WI38 (cell line): ENCODE results near the gene SMAP1.
A peak's percentile ranks its signal among the peaks of the same experiment; 100 is the strongest.

Experiments
- H3K4me3 ChIP-seq: 2 replicates; pipeline ENCODE4 v1.5.1; 2011; ENCODE audit warnings: low read depth, mild to moderate bottlenecking, control low read depth, low read length
- TF ChIP-seq, protein P1 (sequence below): IDR thresholded peaks from 2 replicates; pipeline ENCODE4 v1.5.1; 2012; ENCODE audit warnings: low read depth, mild to moderate bottlenecking, control low read depth, low read length

The SMAP1 gene

DNA sequence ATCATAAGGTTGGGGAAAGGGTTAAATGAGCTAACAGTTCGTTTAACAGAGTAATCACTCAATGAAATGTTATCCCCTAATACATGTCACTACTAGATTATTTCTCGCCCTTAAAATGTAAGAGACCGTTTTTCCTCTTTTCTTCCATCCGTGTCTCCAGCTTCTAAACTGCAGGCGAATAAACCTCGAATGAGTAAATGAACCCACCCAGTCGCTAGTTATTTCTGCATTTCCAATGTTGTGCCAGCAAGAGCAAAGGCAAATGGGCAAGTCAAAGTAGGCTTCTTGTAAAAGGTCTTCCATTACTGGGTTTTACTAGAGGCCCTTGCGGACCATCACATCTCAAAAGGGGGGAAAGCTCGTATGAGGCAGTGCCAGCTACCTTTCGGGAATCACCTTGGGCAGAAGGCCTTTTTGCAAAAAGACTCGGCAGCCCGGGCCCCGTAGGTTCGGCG is 400 bp upstream of the SMAP1 start:
- peak overlapping the region; percentile 85 for H3K4me3 ChIP-seq

DNA sequence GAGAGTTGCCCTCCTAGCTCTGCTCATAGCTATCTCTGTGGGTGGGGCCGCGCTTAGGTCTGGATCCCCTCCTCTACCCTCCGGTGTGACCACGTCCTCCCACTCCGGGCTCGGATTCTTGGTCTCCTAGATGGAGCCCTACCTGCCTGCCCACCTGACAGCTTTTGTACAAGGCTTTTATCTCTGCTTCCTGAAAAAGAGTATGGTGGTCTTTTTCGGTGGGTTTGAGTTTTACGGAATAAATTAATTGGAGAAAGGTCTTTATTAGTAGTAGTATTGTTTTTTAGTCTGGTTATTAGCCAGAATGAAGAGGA is 773 bp downstream of the SMAP1 start:
- H3K4me3 ChIP-seq = peak overlapping the region; percentile 85
- TF ChIP-seq, protein P1, sequence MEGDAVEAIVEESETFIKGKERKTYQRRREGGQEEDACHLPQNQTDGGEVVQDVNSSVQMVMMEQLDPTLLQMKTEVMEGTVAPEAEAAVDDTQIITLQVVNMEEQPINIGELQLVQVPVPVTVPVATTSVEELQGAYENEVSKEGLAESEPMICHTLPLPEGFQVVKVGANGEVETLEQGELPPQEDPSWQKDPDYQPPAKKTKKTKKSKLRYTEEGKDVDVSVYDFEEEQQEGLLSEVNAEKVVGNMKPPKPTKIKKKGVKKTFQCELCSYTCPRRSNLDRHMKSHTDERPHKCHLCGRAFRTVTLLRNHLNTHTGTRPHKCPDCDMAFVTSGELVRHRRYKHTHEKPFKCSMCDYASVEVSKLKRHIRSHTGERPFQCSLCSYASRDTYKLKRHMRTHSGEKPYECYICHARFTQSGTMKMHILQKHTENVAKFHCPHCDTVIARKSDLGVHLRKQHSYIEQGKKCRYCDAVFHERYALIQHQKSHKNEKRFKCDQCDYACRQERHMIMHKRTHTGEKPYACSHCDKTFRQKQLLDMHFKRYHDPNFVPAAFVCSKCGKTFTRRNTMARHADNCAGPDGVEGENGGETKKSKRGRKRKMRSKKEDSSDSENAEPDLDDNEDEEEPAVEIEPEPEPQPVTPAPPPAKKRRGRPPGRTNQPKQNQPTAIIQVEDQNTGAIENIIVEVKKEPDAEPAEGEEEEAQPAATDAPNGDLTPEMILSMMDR = no peak

More for the DNA sequence above, 400 bp upstream of the SMAP1 start:
- TF ChIP-seq, protein P1 = no peak

DNA sequence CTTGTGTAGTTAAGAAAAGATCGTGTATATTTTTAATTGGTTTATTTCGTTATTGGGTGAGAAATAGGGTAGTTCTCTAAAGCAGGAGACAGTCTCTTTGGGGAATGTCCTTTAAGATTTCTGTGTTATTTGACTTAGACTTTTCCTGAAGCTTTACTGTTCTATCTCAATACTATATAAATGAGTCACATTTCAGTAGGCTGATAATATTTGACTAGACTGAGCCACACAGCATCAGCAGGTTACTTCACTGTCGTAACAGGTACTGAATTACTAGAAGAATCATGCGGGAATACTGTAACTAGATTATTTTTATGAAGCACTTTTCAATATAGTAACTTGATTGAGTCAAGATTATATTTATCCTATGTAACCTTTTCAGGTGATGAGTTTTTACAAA is 1.4 kb downstream of the SMAP1 start:
- TF ChIP-seq, protein P1 = no peak
- H3K4me3 ChIP-seq = peak overlapping the region; percentile 85

DNA sequence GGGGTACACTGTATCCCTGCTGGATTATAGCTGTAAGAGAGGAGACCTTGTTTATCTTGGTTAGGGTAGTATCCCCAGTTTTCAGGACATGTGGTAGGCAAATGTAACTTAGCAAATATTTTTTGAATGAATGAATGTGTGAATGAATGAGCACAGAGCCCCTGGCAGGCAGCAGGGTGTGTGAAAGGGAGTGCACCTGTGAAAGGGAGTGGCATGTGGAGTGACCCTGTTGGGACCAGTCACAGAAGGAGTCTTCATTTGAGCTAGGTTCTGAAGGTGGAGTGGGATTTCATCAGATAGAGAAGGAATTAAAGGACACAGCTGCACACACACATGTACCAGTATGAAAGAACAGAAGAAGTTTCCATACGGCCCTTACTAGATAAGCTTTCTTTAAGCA is 4.9 kb downstream of the SMAP1 start:
- TF ChIP-seq, protein P1 = no peak
- no peak overlapping the region for H3K4me3 ChIP-seq

DNA sequence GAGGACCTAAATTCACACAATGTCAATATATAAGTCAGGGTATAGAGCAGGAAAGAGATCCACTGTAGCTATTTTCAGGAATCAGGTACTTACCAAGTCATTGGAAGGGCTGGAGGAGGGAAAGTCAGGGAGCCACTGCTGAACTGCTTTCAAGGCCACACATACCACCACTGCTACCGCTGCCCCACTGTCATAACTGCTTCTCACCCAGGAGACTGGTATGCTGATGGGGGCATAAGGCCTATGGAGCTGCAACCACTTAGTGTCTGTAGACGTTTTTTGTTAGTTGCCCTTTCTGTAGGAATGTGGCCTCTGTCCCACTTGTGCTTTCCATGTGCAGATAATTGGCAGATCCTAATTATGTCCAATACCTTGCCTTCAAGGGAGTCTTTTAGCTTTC is 5.4 kb downstream of the SMAP1 start:
- H3K4me3 ChIP-seq = no peak overlapping the region
- TF ChIP-seq, protein P1 = no peak

DNA sequence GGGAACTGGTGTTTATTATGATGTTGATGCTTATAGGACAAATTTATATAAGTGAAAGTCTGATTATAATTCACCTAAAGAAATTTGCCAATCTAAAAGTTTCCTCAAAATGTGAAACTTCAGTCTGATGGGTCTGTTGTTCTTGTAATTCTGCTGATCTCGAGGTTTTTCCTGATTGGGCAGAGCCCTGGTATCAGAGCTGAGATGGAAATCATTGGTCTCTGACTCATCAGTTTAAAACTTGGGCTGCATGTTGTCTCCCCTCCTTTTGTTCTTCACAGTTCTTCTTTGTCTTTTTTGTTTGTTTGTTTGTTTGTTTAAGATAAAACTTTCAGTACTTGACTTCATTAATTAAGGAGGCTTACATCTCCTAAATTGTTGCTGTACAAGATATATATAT is 5.9 kb downstream of the SMAP1 start:
- no peak overlapping the region for H3K4me3 ChIP-seq
- TF ChIP-seq, protein P1 = no peak

DNA sequence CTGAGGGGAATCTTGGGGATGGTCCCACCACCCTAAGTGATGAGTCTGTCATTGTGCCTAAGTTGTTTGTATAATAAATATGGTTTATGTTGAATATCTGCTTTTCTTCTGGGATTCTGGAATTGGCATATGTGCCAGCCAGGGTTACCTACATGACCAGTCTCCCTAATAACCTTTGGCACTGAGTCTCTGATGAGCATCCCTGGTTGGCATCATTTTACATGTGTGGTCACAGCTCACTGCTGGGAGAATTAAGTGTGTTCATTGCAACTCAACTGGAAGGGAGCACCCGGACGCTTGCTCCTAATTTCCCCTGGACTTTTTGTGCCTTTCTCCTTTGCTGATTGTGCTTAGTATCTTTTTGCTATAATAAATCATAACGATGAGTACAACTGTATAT is 8.1 kb downstream of the SMAP1 start:
- no peak overlapping the region for H3K4me3 ChIP-seq
- TF ChIP-seq, protein P1 = no peak
